IMR-90 (cell line): ENCODE measurements around the gene GAL3ST2. TPM values are rescaled to one million over a fixed set of nuclear protein-coding genes. Genes with fewer than 3 reads are reported as not detected.

Experiments used
- ATAC-seq: fragments of 200-7000 bp; cut with Tn5 transposase; 2 replicates; pipeline ENCODE4 v1.9.1; 2020; ENCODE audit warnings: low read depth, mild to moderate bottlenecking, moderate library complexity
- BruUV-seq: library from RNA; stranded (reverse); fragments of 400-500 nt; replicated peaks from 2 replicates; lab custom pipeline; 2021; lab: Mats Ljungman, UMichigan
- CTCF ChIA-PET: fragments of 300-600 bp; formaldehyde crosslinking; extraction: SDS; loops from one replicate; lab custom pipeline; 2021; ENCODE audit warnings: antibody characterized with exemption; lab: Yijun Ruan, JAX
- POLR2A ChIA-PET: fragments of 300-600 bp; sonication (Branson Sonifier 250); formaldehyde crosslinking; loops from one replicate; lab custom pipeline; 2022; ENCODE audit warnings: antibody characterized with exemption; ENCODE audit not compliant: unreplicated experiment; lab: Charles Lee
- DNase-seq: peaks from one replicate; pipeline ENCODE4 v3.0.0; 2013
- H2AFZ ChIP-seq: replicated peaks from 2 replicates; pipeline ENCODE3; 2013; ENCODE audit warnings: low read length, mild to moderate bottlenecking; ENCODE audit not compliant: poor library complexity
- H2AK5ac ChIP-seq: 2 replicates; pipeline ENCODE4 v1.6.1; 2013; ENCODE audit warnings: low read depth, low read length, inconsistent platforms
- H2AK9ac ChIP-seq: replicated peaks from 2 replicates; pipeline ENCODE3; 2013; ENCODE audit warnings: mild to moderate bottlenecking, low read depth, low read length, moderate library complexity; ENCODE audit not compliant: poor library complexity
- H2BK120ac ChIP-seq: 2 replicates; pipeline ENCODE4 v1.6.1; 2013; ENCODE audit warnings: low read depth, low read length, inconsistent platforms
- H2BK15ac ChIP-seq: 3 replicates; pipeline ENCODE4 v1.6.1; 2013; ENCODE audit warnings: low read depth, low read length, inconsistent platforms
- H2BK20ac ChIP-seq: 2 replicates; pipeline ENCODE4 v1.6.1; 2013; ENCODE audit warnings: low read depth, mild to moderate bottlenecking, inconsistent platforms, low read length, moderate library complexity
- H2BK5ac ChIP-seq: 2 replicates; pipeline ENCODE4 v1.6.1; 2013; ENCODE audit warnings: mild to moderate bottlenecking, low read depth, low read length, inconsistent platforms; ENCODE audit not compliant: poor library complexity, severe bottlenecking
- H3K14ac ChIP-seq: replicated peaks from 2 replicates; pipeline ENCODE4 v1.6.1; 2013; ENCODE audit warnings: low read depth, low read length, inconsistent platforms
- H3K18ac ChIP-seq: 2 replicates; pipeline ENCODE4 v1.6.1; 2013; ENCODE audit warnings: low read depth, low read length, control low read depth
- H3K23ac ChIP-seq: 2 replicates; pipeline ENCODE4 v1.6.1; 2013; ENCODE audit warnings: low read depth, low read length, inconsistent platforms
- H3K27ac ChIP-seq: 2 replicates; pipeline ENCODE4 v1.5.1; 2013; ENCODE audit warnings: mild to moderate bottlenecking, control low read depth, low read length; ENCODE audit not compliant: insufficient read depth
- H3K27me3 ChIP-seq: 2 replicates; pipeline ENCODE4 v1.6.1; 2013; ENCODE audit warnings: low read length; ENCODE audit not compliant: control insufficient read depth, insufficient read depth
- H3K36me3 ChIP-seq: 2 replicates; pipeline ENCODE4 v1.6.1; 2013; ENCODE audit warnings: low read length, mixed read lengths; ENCODE audit not compliant: control insufficient read depth, insufficient read depth
- H3K4ac ChIP-seq: 2 replicates; pipeline ENCODE4 v1.6.1; 2013; ENCODE audit warnings: low read depth, low read length, inconsistent platforms
- H3K4me1 ChIP-seq: 2 replicates; pipeline ENCODE4 v1.6.1; 2013; ENCODE audit warnings: low read length, mixed read lengths; ENCODE audit not compliant: control insufficient read depth, insufficient read depth
- H3K4me2 ChIP-seq: 2 replicates; pipeline ENCODE4 v1.6.1; 2013; ENCODE audit warnings: low read depth, mild to moderate bottlenecking, control low read depth, low read length, moderate library complexity
- H3K4me3 ChIP-seq: 2 replicates; pipeline ENCODE4 v1.5.1; 2013; ENCODE audit warnings: low read depth, mild to moderate bottlenecking, control low read depth, low read length, moderate library complexity; ENCODE audit not compliant: insufficient read depth
- H3K56ac ChIP-seq: 2 replicates; pipeline ENCODE4 v1.6.1; 2013; ENCODE audit warnings: low read length, inconsistent platforms; ENCODE audit not compliant: insufficient read depth; ENCODE audit errors: extremely low read depth
- H3K79me1 ChIP-seq, 2 experiments: 2 replicates each; pipeline ENCODE4 v1.6.1; 2013; ENCODE audit warnings: low read length in 2 of 2, inconsistent platforms in 1 of 2, low read depth in 1 of 2
- H3K9ac ChIP-seq: 2 replicates; pipeline ENCODE4 v1.6.1; 2013; ENCODE audit warnings: low read depth, low read length, control low read depth
- H3K9me1 ChIP-seq: 2 replicates; pipeline ENCODE4 v1.6.1; 2013; ENCODE audit warnings: low read length, inconsistent platforms; ENCODE audit not compliant: insufficient read depth
- H3K9me3 ChIP-seq: 2 replicates; pipeline ENCODE4 v1.6.1; 2013; ENCODE audit warnings: low read length; ENCODE audit not compliant: control insufficient read depth, insufficient read depth
- H4K20me1 ChIP-seq: 2 replicates; pipeline ENCODE4 v1.6.1; 2013; ENCODE audit warnings: low read length, inconsistent platforms; ENCODE audit not compliant: insufficient read depth
- H4K5ac ChIP-seq: 2 replicates; pipeline ENCODE4 v1.6.1; 2013; ENCODE audit warnings: mild to moderate bottlenecking, low read depth, low read length, control low read depth
- H4K8ac ChIP-seq, 2 experiments: 2 replicates each; pipeline ENCODE4 v1.6.1; 2013; ENCODE audit warnings: low read depth in 2 of 2, low read length in 2 of 2, control low read depth in 1 of 2, inconsistent platforms in 1 of 2
- H4K91ac ChIP-seq: 2 replicates; pipeline ENCODE4 v1.6.1; 2013; ENCODE audit warnings: low read depth, low read length, inconsistent platforms; ENCODE audit not compliant: insufficient read depth
- BHLHE40 ChIP-seq: fragments of 150-350 bp; IDR thresholded peaks from 2 replicates; pipeline ENCODE4 v1.6.1; 2016; ENCODE audit warnings: mild to moderate bottlenecking, low read depth, low read length
- CEBPB ChIP-seq: IDR thresholded peaks from 2 replicates; pipeline ENCODE4 v1.6.1; 2012; ENCODE audit warnings: low read depth, low read length, improper control_type of control experiment
- CHD1 ChIP-seq: IDR thresholded peaks from 2 replicates; pipeline ENCODE4 v1.6.1; 2012; ENCODE audit warnings: low read depth, low read length, improper control_type of control experiment
- CTCF ChIP-seq: conservative IDR thresholded peaks from 2 replicates; pipeline ENCODE4 v1.5.1; 2012; ENCODE audit warnings: mild to moderate bottlenecking, low read depth, low read length, improper control_type of control experiment
- FOS ChIP-seq: fragments of 150-350 bp; IDR thresholded peaks from 2 replicates; pipeline ENCODE4 v1.6.1; 2016; ENCODE audit warnings: low read depth, low read length
- MAFK ChIP-seq: IDR thresholded peaks from 2 replicates; pipeline ENCODE4 v1.6.1; 2012; ENCODE audit warnings: low read depth, low read length, improper control_type of control experiment
- NFE2L2 ChIP-seq: fragments of 150-350 bp; IDR thresholded peaks from 2 replicates; pipeline ENCODE4 v1.6.1; 2016; ENCODE audit warnings: low read depth, mild to moderate bottlenecking, low read length
- POLR2A ChIP-seq: IDR thresholded peaks from 2 replicates; pipeline ENCODE4 v1.6.1; 2012; ENCODE audit warnings: mild to moderate bottlenecking, low read depth, low read length
- RAD21 ChIP-seq: IDR thresholded peaks from 2 replicates; pipeline ENCODE4 v1.6.1; 2012; ENCODE audit warnings: low read length, improper control_type of control experiment
- RFX5 ChIP-seq: IDR thresholded peaks from 2 replicates; pipeline ENCODE4 v1.8.0; 2012; ENCODE audit warnings: low read depth, mild to moderate bottlenecking, low read length, moderate library complexity
- SMC3 ChIP-seq: fragments of 150-350 bp; IDR thresholded peaks from 2 replicates; pipeline ENCODE4 v1.6.1; 2016; ENCODE audit warnings: low read depth, mild to moderate bottlenecking, antibody characterized with exemption, low read length, moderate library complexity
- WGBS, 2 experiments: methylation state at CpG; one replicate each; pipeline versions ENCODE4 v1.1.5 to v1.1.7; 2013; ENCODE audit warnings: missing lambda C conversion rate in 2 of 2; ENCODE audit not compliant: insufficient read length in 1 of 2; ENCODE audit errors: extremely low coverage in 2 of 2; 5-methylcytosine and 5-hydroxymethylcytosine counted together
- dilution Hi-C: fragments of 300-500 bp; cut with HindIII; formaldehyde crosslinking; loops from one replicate; pipeline ENCODE4 v1.14.3; 2018; ENCODE audit warnings: low sequenced_read_pairs; ENCODE audit not compliant: unreplicated experiment
- in situ Hi-C: fragments of 300-500 bp; cut with MboI; formaldehyde crosslinking; loops from 3 replicates; pipeline ENCODE4 v1.14.3; 2019; ENCODE audit warnings: low sequenced_read_pairs, inconsistent platforms, mixed read lengths
- intact Hi-C: fragments of 100-400 bp; cut with micrococcal nuclease; formaldehyde crosslinking; loops from 2 replicates; pipeline ENCODE4 v1.10.0; 2022
- polyA plus RNA-seq, 3 experiments: library from polyadenylated mRNA; depleted of rRNA; stranded (reverse); fragments of >200 nt; gene quantifications; 2 replicates each; pipeline ENCODE4 v1.2.3, GENCODE V29; 2012; ENCODE audit warnings: low replicate concordance in 1 of 3
- total RNA-seq: library from RNA; depleted of rRNA; stranded (reverse); fragments of >200 nt; gene quantifications from 2 replicates; pipeline ENCODE4 v1.2.3, GENCODE V29; 2012

GAL3ST2 gene
- total and polyA plus RNA-seq, 2 of the 4 experiments (the other 2 are of a cell fraction): 0.07 TPM; not detected in 1

DNA sequence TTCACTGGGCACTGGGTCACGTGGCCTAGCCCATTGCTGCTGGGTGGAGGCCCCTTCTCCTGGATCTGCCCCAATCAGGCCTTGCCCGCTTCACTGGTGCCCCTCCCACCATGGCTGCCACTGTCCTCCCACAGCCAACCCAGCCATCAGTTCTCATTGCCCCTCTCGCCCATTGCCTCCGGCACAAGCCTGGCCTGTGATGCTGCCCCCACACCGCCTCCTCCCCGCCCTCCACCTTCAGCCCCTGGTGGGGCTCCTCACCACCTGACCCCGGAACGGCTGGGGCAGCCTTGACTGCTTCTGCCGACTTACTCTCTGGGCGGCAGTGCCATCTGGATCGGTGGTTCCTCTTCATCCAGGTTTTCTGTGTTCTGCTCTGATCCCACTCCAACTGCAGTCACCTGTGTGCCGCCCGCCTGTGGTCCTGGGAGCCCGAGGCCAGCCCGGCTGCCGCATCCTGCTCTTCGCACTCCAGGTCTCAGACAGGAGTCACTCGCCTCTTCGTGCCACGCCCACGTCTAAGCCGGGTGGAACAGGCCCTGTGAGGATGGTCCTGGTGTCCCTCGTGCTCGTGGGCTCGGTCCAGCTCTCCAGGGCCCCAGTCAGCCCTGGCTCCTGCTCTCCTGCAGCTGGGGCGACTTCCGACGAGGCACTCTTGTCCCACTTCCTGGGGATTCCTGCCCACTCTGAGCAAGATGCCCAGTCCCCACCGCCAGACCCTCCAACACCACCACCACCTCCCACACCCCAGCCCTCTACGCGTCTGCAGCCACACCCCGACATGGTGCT is 28.0 kb upstream of the GAL3ST2 start:
- H3K14ac ChIP-seq: no peak overlapping the region
- H3K27me3 ChIP-seq: no peaks in the 10 kb centered on the region
- H3K23ac ChIP-seq: no peak overlapping the region
- no peak for ATAC-seq
- H2BK120ac ChIP-seq: no peak overlapping the region
- H2BK20ac ChIP-seq: no peak overlapping the region
- ChIA-PET POLR2A (no interaction called here), CTCF (no interaction called here)
- no peak overlapping the region for H3K4me2 ChIP-seq
- TF ChIP-seq SMC3 (no peak), BHLHE40 (no peak), POLR2A (no peak), CHD1 (no peak), RAD21 (no peak), RFX5 (no peak), FOS (no peak), NFE2L2 (no peak), CTCF (no peak), MAFK (no peak), CEBPB (no peak)
- intact Hi-C loops: no loop called here
- H3K9ac ChIP-seq: no peak overlapping the region
- dilution Hi-C loops: no loop called here
- no peak overlapping the region for H4K91ac ChIP-seq
- no peak for DNase-seq
- no peak overlapping the region for H3K4me3 ChIP-seq
- H3K36me3 ChIP-seq: peaks cover 50% of the 10 kb centered on the region
- no peak overlapping the region for H3K4ac ChIP-seq
- no peak overlapping the region for H2AK5ac ChIP-seq
- H4K5ac ChIP-seq: no peak overlapping the region
- no peak overlapping the region for H4K8ac ChIP-seq
- in situ Hi-C loops: no loop called here
- H2BK15ac ChIP-seq: no peak overlapping the region
- WGBS, 2 experiments: 90% methylated on average over 19 of the region's 32 CpGs; no CpG with 5 or more reads in 1 of the 2 experiments
- no peak overlapping the region for H3K27ac ChIP-seq
- no peaks in the 10 kb centered on the region for H3K79me1 ChIP-seq
- no peaks in the 10 kb centered on the region for H3K4me1 ChIP-seq
- no peaks in the 10 kb centered on the region for H3K9me1 ChIP-seq
- H3K9me3 ChIP-seq: 0 out of 2 replicates have a peak, but pooled peaks cover 2% of the 10 kb centered on the region
- H4K20me1 ChIP-seq: no peaks in the 10 kb centered on the region; the same call in 1 of the 2 replicates
- no peak overlapping the region for H2AFZ ChIP-seq
- BruUV-seq: no TSS peak
- no peak overlapping the region for H3K56ac ChIP-seq
- no peak overlapping the region for H3K18ac ChIP-seq
- H2BK5ac ChIP-seq: no peak overlapping the region
- peak overlapping the region; percentile 55 for H2AK9ac ChIP-seq
